Spleen (tissue), 7 donors: Measurements from ENCODE around the gene C1QL4.

Experiments
- POLR2A ChIP-seq, 3 donors: fragments of 450-650 bp; IDR thresholded peaks; one replicate each; pipeline ENCODE4 v1.5.1; 2017; ENCODE audit warnings: antibody characterized with exemption in 3 of 3, mild to moderate bottlenecking in 1 of 3
- POLR2AphosphoS5 ChIP-seq, 3 donors: sonication (generic); formaldehyde crosslinking; IDR thresholded peaks; one replicate each; pipeline ENCODE4 v1.5.1; 2017; ENCODE audit warnings: antibody characterized with exemption in 3 of 3
- TF ChIP-seq, protein P1 (sequence below), 11 experiments: fragments of 200-600 bp in 7 of 11; fragments of 450-650 bp in 4 of 11; sonication (generic) in 4 of 11; IDR thresholded peaks in 8 of 11; conservative IDR thresholded peaks in 3 of 11; 1 replicate in 7 of 11; 2 replicates in 4 of 11; pipeline versions ENCODE4 v1.4.0 to v1.8.0; 2016 to 2021; ENCODE audit warnings: antibody characterized with exemption in 11 of 11, inconsistent platforms in 4 of 11, mild to moderate bottlenecking in 1 of 11
- donor health status: DM: no; HTN: no; CAD: no; lungs with moderate emphysema.
- donor health status: DM: no; HTN: no; CAD: no.
- donor health status: DM: no; HTN: no; CAD: no.

DNA sequence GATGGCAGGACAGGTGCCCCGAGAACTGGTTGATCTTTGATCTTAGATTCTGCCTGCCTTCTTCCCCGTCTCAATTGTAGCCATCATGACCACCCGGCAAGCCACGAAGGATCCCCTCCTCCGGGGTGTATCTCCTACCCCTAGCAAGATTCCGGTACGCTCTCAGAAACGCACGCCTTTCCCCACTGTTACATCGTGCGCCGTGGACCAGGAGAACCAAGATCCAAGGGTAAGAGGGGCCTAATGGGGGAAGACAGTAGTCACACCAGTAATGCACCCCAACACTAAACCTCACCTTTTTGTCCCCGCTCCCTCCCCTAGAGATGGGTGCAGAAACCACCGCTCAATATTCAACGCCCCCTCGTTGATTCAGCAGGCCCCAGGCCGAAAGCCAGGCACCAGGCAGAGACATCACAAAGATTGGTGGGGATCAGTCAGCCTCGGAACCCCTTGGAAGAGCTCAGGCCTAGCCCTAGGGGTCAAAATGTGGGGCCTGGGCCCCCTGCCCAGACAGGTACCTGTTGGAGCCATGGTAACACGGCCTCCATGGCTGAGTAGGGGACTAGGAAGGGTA lies 13.4 kb downstream of the C1QL4 start:
- TF ChIP-seq, protein P1, sequence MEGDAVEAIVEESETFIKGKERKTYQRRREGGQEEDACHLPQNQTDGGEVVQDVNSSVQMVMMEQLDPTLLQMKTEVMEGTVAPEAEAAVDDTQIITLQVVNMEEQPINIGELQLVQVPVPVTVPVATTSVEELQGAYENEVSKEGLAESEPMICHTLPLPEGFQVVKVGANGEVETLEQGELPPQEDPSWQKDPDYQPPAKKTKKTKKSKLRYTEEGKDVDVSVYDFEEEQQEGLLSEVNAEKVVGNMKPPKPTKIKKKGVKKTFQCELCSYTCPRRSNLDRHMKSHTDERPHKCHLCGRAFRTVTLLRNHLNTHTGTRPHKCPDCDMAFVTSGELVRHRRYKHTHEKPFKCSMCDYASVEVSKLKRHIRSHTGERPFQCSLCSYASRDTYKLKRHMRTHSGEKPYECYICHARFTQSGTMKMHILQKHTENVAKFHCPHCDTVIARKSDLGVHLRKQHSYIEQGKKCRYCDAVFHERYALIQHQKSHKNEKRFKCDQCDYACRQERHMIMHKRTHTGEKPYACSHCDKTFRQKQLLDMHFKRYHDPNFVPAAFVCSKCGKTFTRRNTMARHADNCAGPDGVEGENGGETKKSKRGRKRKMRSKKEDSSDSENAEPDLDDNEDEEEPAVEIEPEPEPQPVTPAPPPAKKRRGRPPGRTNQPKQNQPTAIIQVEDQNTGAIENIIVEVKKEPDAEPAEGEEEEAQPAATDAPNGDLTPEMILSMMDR (IDR thresholded peaks at IDR 0.05 in 8 of 11, conservative IDR thresholded peaks at IDR 0.05 in 3 of 11), result no peak
- TF ChIP-seq POLR2A (IDR thresholded peaks at IDR 0.05) (no peak), POLR2AphosphoS5 (IDR thresholded peaks at IDR 0.05) (no peak)
